SK-N-SH (cell line): ENCODE results near the gene PTMS.

ENCODE experiments used
- GABPA ChIP-seq: IDR thresholded peaks from 2 replicates; pipeline ENCODE4 v1.4.0; 2012; ENCODE audit warnings: low read depth, mild to moderate bottlenecking
- GATA2 ChIP-seq: sonication (generic); formaldehyde crosslinking; IDR thresholded peaks from 2 replicates; pipeline ENCODE4 v1.5.0; 2020; ENCODE audit warnings: mild to moderate bottlenecking, missing genetic modification reagents
- JUND ChIP-seq: IDR thresholded peaks from 2 replicates; pipeline ENCODE4 v1.4.0; 2012
- NRF1 ChIP-seq: IDR thresholded peaks from 2 replicates; pipeline ENCODE4 v1.6.1; 2012; ENCODE audit warnings: low read depth, mild to moderate bottlenecking, low read length
- TAF1 ChIP-seq: IDR thresholded peaks from 2 replicates; pipeline ENCODE4 v1.6.1; 2012; ENCODE audit warnings: low read depth, mild to moderate bottlenecking, low read length, moderate library complexity, borderline replicate concordance
- TCF12 ChIP-seq: IDR thresholded peaks from 2 replicates; pipeline ENCODE4 v1.4.0; 2012
- TF ChIP-seq, protein P1 (sequence below): fragments of 200-600 bp; sonication (generic); IDR thresholded peaks from 2 replicates; pipeline ENCODE4 v1.6.1; 2017; ENCODE audit warnings: antibody characterized with exemption, mild to moderate bottlenecking, moderate library complexity
- TF ChIP-seq, protein P2 (sequence below): IDR thresholded peaks from 2 replicates; pipeline ENCODE4 v1.6.1; 2012; ENCODE audit warnings: mild to moderate bottlenecking, low read depth, low read length, moderate library complexity
- TF ChIP-seq, protein P3 (sequence below): IDR thresholded peaks from 2 replicates; pipeline ENCODE4 v1.4.0; 2012; ENCODE audit warnings: low read depth, borderline replicate concordance

DNA sequence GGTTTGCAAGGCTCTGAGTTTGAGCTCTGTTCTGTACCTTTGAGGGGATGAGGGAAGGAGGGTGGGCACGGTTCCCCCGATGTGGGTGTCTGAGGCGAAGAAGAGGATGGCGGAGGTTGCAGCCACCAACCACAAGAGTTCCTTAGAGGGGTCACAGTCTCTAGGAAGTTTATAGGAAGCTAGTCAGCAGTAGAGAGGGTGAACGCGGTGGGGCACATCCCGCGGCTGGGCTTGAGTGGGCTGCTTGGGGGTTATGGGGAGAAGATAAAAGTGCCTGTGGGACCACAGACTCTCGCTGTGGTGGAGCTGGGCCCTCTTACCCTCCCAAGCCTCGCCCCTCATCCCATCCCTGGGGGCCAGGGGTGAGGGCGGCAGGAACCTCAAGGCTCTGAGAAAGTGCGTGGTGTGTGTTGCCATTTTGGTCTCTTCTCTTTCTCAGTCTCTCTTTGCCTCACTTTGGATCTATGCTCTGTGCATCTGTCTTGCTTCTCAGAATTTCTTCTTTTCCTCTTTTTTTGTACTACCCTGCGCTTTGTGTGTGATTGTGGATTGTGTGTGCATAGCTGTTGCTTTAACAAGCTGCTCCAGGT lies 25.9 kb downstream of the PTMS start:
- TF ChIP-seq, protein P1, sequence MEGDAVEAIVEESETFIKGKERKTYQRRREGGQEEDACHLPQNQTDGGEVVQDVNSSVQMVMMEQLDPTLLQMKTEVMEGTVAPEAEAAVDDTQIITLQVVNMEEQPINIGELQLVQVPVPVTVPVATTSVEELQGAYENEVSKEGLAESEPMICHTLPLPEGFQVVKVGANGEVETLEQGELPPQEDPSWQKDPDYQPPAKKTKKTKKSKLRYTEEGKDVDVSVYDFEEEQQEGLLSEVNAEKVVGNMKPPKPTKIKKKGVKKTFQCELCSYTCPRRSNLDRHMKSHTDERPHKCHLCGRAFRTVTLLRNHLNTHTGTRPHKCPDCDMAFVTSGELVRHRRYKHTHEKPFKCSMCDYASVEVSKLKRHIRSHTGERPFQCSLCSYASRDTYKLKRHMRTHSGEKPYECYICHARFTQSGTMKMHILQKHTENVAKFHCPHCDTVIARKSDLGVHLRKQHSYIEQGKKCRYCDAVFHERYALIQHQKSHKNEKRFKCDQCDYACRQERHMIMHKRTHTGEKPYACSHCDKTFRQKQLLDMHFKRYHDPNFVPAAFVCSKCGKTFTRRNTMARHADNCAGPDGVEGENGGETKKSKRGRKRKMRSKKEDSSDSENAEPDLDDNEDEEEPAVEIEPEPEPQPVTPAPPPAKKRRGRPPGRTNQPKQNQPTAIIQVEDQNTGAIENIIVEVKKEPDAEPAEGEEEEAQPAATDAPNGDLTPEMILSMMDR = no peak
- TF ChIP-seq GABPA = no peak
- TF ChIP-seq TCF12 = no peak
- no peak for TF ChIP-seq GATA2 (CRISPR knock-in tag)
- TF ChIP-seq NRF1 = no peak
- TF ChIP-seq JUND = no peak
- TF ChIP-seq, protein P2, sequence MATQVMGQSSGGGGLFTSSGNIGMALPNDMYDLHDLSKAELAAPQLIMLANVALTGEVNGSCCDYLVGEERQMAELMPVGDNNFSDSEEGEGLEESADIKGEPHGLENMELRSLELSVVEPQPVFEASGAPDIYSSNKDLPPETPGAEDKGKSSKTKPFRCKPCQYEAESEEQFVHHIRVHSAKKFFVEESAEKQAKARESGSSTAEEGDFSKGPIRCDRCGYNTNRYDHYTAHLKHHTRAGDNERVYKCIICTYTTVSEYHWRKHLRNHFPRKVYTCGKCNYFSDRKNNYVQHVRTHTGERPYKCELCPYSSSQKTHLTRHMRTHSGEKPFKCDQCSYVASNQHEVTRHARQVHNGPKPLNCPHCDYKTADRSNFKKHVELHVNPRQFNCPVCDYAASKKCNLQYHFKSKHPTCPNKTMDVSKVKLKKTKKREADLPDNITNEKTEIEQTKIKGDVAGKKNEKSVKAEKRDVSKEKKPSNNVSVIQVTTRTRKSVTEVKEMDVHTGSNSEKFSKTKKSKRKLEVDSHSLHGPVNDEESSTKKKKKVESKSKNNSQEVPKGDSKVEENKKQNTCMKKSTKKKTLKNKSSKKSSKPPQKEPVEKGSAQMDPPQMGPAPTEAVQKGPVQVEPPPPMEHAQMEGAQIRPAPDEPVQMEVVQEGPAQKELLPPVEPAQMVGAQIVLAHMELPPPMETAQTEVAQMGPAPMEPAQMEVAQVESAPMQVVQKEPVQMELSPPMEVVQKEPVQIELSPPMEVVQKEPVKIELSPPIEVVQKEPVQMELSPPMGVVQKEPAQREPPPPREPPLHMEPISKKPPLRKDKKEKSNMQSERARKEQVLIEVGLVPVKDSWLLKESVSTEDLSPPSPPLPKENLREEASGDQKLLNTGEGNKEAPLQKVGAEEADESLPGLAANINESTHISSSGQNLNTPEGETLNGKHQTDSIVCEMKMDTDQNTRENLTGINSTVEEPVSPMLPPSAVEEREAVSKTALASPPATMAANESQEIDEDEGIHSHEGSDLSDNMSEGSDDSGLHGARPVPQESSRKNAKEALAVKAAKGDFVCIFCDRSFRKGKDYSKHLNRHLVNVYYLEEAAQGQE = no peak
- TF ChIP-seq, protein P3, sequence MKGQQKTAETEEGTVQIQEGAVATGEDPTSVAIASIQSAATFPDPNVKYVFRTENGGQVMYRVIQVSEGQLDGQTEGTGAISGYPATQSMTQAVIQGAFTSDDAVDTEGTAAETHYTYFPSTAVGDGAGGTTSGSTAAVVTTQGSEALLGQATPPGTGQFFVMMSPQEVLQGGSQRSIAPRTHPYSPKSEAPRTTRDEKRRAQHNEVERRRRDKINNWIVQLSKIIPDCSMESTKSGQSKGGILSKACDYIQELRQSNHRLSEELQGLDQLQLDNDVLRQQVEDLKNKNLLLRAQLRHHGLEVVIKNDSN = no peak
- TF ChIP-seq TAF1 = no peak
